ENCODE data around the gene GSTA5. TPM values are rescaled to one million over a fixed set of nuclear protein-coding genes. Genes with fewer than 3 reads are reported as not detected.
"Not testable (repeated sequence)": the region's sequence is repeated elsewhere in the genome, so short reads cannot be mapped to it uniquely, and the experiment has no call there.

Gene GSTA5
- total RNA-seq, 1 experiment from 2014 or later = not detected

DNA sequence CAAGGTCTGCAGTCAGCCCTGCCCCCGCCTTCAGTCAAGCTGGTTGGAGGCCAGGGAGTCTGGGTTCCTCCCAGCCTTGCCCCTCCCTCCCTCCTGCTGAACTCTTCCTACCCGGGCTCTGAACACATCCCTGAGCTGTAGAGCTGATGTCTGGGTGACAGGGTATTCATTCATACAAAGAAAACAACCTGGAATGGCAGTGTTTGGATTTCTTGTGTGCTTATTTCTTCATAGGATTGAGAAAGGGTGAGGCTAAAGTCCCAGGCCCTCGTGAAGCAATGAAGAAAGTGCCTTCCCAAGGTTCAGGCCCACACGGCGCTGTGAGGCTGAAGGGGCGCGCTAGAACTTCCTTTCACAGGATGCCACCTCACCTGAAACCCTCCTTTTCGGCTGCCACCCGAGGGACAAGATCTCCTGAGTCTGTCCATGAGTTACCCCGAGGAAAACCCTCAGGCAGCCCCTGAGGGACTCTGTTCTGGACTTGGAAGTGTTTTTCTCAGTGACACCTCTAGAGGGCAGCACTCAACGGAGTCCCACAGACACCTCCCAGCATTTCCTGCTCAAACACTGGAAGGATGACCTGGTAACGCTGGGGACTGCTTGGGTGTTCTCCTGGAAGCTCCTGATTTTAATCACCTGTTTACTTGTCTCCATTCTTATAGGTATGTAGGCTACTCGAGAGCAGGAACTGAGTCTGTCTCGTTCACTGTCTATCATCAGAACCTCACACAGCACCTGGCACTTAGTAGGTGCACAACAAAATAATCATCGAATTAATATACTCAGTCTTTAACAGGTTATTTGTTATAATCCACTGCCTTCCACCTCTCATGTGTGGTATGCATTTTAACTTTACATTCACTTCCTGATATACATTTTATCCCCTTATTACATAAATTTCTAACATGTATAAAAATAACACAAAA lies 25.2 kb downstream of the GSTA5 start:
- RAD21 ChIA-PET (ENCODE audit: low non-redundant PET in 1 of 2, low total read pairs in 2 of 2, uncharacterized antibody in 2 of 2, unreplicated experiment in 2 of 2) = no interaction called here
- Histone ChIP-seq H3K79me2 (ENCODE audit: insufficient read depth, low read length) (no peaks in the 10 kb centered on the region), H3K4me3 (replicated peaks in 1 of 2; ENCODE audit: low read depth in 1 of 2, low read length in 2 of 2) (no peak overlapping the region), H3K27me3 (ENCODE audit: insufficient read depth, low read length) (no peaks in the 10 kb centered on the region), H3K27ac (ENCODE audit: low read depth, low read length) (no peak overlapping the region), H3K9me2 (ENCODE audit: insufficient read depth) (0 out of 2 replicates have a peak, but pooled peaks cover 3% of the 10 kb centered on the region), H3K9me3 (ENCODE audit: control insufficient read depth in 1 of 2, insufficient read depth in 1 of 2, low read depth in 1 of 2, low read length in 2 of 2) (no peaks in the 10 kb centered on the region), H3K4me2 (ENCODE audit: low read length) (peak overlapping the region; percentile 43), H3K4me1 (ENCODE audit: control insufficient read depth in 1 of 2, insufficient read depth in 2 of 2, low read length in 2 of 2) (peaks cover 0 to 6% of the 10 kb centered on the region in 2 experiments; a peak in 1 of 4 replicates), H3K9ac (ENCODE audit: low read length) (no peak overlapping the region), H4K20me1 (ENCODE audit: insufficient read depth) (no peaks in the 10 kb centered on the region), H3K36me3 (ENCODE audit: control insufficient read depth in 1 of 2, insufficient read depth in 2 of 2, low read length in 2 of 2) (no peaks in the 10 kb centered on the region), H2AFZ (ENCODE audit: low read depth, low read length, poor library complexity, severe bottlenecking) (peak overlapping the region; percentile 91)
- ATAC-seq (peak; percentile 100), DNase-seq (ENCODE audit: low read depth, low spot score) (peak; percentile 48)
- no TSS peak for BruUV-seq (replicated peaks)
- POLR2A ChIA-PET = no interaction called here
- intact Hi-C loops (cut with micrococcal nuclease) = no loop called here
- TF ChIP-seq RAD21 (IDR thresholded peaks at IDR 0.05; ENCODE audit: low read depth) (peak; percentile 53), ELF1 (IDR thresholded peaks at IDR 0.05; ENCODE audit: borderline replicate concordance, low read depth) (no peak)
- TF ChIP-seq, protein P1, sequence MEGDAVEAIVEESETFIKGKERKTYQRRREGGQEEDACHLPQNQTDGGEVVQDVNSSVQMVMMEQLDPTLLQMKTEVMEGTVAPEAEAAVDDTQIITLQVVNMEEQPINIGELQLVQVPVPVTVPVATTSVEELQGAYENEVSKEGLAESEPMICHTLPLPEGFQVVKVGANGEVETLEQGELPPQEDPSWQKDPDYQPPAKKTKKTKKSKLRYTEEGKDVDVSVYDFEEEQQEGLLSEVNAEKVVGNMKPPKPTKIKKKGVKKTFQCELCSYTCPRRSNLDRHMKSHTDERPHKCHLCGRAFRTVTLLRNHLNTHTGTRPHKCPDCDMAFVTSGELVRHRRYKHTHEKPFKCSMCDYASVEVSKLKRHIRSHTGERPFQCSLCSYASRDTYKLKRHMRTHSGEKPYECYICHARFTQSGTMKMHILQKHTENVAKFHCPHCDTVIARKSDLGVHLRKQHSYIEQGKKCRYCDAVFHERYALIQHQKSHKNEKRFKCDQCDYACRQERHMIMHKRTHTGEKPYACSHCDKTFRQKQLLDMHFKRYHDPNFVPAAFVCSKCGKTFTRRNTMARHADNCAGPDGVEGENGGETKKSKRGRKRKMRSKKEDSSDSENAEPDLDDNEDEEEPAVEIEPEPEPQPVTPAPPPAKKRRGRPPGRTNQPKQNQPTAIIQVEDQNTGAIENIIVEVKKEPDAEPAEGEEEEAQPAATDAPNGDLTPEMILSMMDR (IDR thresholded peaks at IDR 0.05 in 2 of 3, conservative IDR thresholded peaks at IDR 0.05 in 1 of 3; ENCODE audit: borderline replicate concordance in 1 of 3, insufficient read depth in 1 of 3, low read depth in 2 of 3, low read length in 2 of 3) = peak; percentile 49 to 72 (median 71); a peak in 5 of 6 replicates
- CTCF ChIA-PET = no interaction called here

DNA sequence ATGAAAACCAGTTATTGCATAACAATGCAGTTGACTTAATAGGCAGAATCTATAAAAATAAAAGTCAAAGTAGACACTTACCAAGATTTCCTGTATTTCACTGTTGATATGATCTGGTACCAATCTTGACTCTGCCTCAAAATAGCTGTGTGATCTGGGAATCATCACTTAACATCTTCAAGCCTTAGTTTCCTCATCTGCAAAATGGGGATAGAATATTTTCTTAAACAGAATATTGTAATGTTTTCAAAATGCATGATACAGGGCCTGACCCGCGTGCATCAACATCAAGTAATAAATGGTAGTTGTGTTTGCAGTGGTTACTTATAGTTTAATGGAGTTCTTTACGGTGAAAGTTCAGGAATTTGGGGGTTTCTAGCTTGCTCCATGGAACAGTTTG lies 26.1 kb downstream of the GSTA5 start:
- BruUV-seq (replicated peaks); ATAC-seq; H3K4me1 ChIP-seq (ENCODE audit: control insufficient read depth in 1 of 2, insufficient read depth in 2 of 2, low read length in 2 of 2); CTCF ChIA-PET; POLR2A ChIA-PET; RAD21 ChIA-PET (ENCODE audit: low non-redundant PET in 1 of 2, low total read pairs in 2 of 2, uncharacterized antibody in 2 of 2, unreplicated experiment in 2 of 2); H3K79me2 ChIP-seq (ENCODE audit: insufficient read depth, low read length); H3K9ac ChIP-seq (ENCODE audit: low read length); H3K4me2 ChIP-seq (ENCODE audit: low read length); DNase-seq (ENCODE audit: low read depth, low spot score); H4K20me1 ChIP-seq (ENCODE audit: insufficient read depth); H3K27ac ChIP-seq (ENCODE audit: low read depth, low read length); intact Hi-C loops (cut with micrococcal nuclease); H3K9me3 ChIP-seq (ENCODE audit: control insufficient read depth in 1 of 2, insufficient read depth in 1 of 2, low read depth in 1 of 2, low read length in 2 of 2); H2AFZ ChIP-seq (ENCODE audit: low read depth, low read length, poor library complexity, severe bottlenecking); H3K36me3 ChIP-seq (ENCODE audit: control insufficient read depth in 1 of 2, insufficient read depth in 2 of 2, low read length in 2 of 2); H3K4me3 ChIP-seq (replicated peaks in 1 of 2; ENCODE audit: low read depth in 1 of 2, low read length in 2 of 2); H3K27me3 ChIP-seq (ENCODE audit: insufficient read depth, low read length); H3K9me2 ChIP-seq (ENCODE audit: insufficient read depth): not testable (repeated sequence)

DNA sequence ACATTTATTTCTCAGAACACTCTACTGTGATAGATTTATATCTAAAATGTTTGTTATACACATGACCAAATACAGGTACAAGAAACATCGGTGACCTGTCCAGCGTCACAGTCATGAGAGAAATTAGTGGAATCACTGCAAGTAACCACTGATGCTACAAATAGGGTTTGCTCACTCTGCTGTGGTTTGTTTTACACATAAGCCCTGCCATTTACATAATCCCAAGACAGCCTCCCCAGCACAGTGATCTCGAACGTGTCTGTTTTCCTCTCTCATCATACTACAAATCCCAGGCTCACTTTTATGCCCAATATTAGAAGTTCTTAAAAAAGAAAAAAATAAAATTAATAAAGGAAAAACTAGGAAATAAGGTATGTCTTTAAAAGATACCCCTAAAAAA lies 30.8 kb downstream of the GSTA5 start:
- CTCF ChIA-PET; DNase-seq (ENCODE audit: low read depth, low spot score); H3K9ac ChIP-seq (ENCODE audit: low read length); POLR2A ChIA-PET; intact Hi-C loops (cut with micrococcal nuclease); H2AFZ ChIP-seq (ENCODE audit: low read depth, low read length, poor library complexity, severe bottlenecking); H4K20me1 ChIP-seq (ENCODE audit: insufficient read depth); H3K4me3 ChIP-seq (replicated peaks in 1 of 2; ENCODE audit: low read depth in 1 of 2, low read length in 2 of 2); RAD21 ChIA-PET (ENCODE audit: low non-redundant PET in 1 of 2, low total read pairs in 2 of 2, uncharacterized antibody in 2 of 2, unreplicated experiment in 2 of 2); H3K36me3 ChIP-seq (ENCODE audit: control insufficient read depth in 1 of 2, insufficient read depth in 2 of 2, low read length in 2 of 2); H3K27ac ChIP-seq (ENCODE audit: low read depth, low read length); H3K79me2 ChIP-seq (ENCODE audit: insufficient read depth, low read length); H3K27me3 ChIP-seq (ENCODE audit: insufficient read depth, low read length); H3K9me2 ChIP-seq (ENCODE audit: insufficient read depth); H3K4me2 ChIP-seq (ENCODE audit: low read length); H3K9me3 ChIP-seq (ENCODE audit: control insufficient read depth in 1 of 2, insufficient read depth in 1 of 2, low read depth in 1 of 2, low read length in 2 of 2); BruUV-seq (replicated peaks); ATAC-seq; H3K4me1 ChIP-seq (ENCODE audit: control insufficient read depth in 1 of 2, insufficient read depth in 2 of 2, low read length in 2 of 2): not testable (repeated sequence)
